Adrenal gland (tissue), 12 donors: ENCODE measurements around the gene PIN4. TPM values are rescaled to one million over a fixed set of nuclear protein-coding genes. Genes with fewer than 3 reads are reported as not detected.

Experiments
- DNase-seq, 7 donors: peaks; one replicate each; pipeline ENCODE4 v3.0.0-alpha.2; 2019 to 2020
- H3K27ac ChIP-seq, 5 donors: fragments of 200-600 bp; sonication (generic) in 4 of 5; 1 replicate in 3 of 5; 2 replicates in 2 of 5; pipeline versions ENCODE4 v1.5.1 to v1.8.0; 2016 to 2020; ENCODE audit warnings: mild to moderate bottlenecking in 1 of 5
- H3K27me3 ChIP-seq: fragments of 200-600 bp; 2 replicates; pipeline ENCODE4 v1.8.0; 2021
- H3K36me3 ChIP-seq, 2 donors: fragments of 200-600 bp; replicated peaks in 1 of 2; 1 replicate in 1 of 2; 2 replicates in 1 of 2; pipeline versions ENCODE4 v1.5.1 to v1.8.0; 2018 to 2022
- H3K4me1 ChIP-seq, 2 donors: fragments of 200-600 bp; replicated peaks in 1 of 2; 1 replicate in 1 of 2; 2 replicates in 1 of 2; pipeline versions ENCODE4 v1.5.1 to v1.8.0; 2018 to 2021
- H3K4me3 ChIP-seq, 4 donors: fragments of 200-600 bp; sonication (generic) in 3 of 4; one replicate each; pipeline ENCODE4 v1.5.1; 2016 to 2018
- H3K9me3 ChIP-seq, 3 donors: fragments of 200-600 bp; sonication (generic) in 1 of 3; replicated peaks in 1 of 3; 1 replicate in 2 of 3; 2 replicates in 1 of 3; pipeline versions ENCODE4 v1.5.1 to v1.8.0; 2016 to 2021
- CTCF ChIP-seq, 6 experiments: fragments of 450-650 bp in 4 of 6; fragments of 200-600 bp in 2 of 6; sonication (generic) in 1 of 6; IDR thresholded peaks; 1 replicate in 5 of 6; 2 replicates in 1 of 6; pipeline versions ENCODE4 v1.5.1 to v1.8.0; 2016 to 2021; ENCODE audit warnings: antibody characterized with exemption in 6 of 6, mild to moderate bottlenecking in 2 of 6, moderate library complexity in 1 of 6
- POLR2A ChIP-seq, 2 donors: fragments of 450-650 bp; IDR thresholded peaks; one replicate each; pipeline ENCODE4 v1.6.1; 2017; ENCODE audit warnings: antibody characterized with exemption in 2 of 2, mild to moderate bottlenecking in 2 of 2, moderate library complexity in 1 of 2
- WGBS, 4 donors: extraction: QIAGEN DNeasy Blood & Tissue Kit in 2 of 4; methylation state at CpG; one replicate each; pipeline versions ENCODE4 v1.1.5 to v1.1.7; 2013 to 2017; 5-methylcytosine and 5-hydroxymethylcytosine counted together
- intact Hi-C, 2 donors: fragments of 100-400 bp; cut with DNase I; formaldehyde crosslinking; loops; one replicate each; pipeline versions ENCODE4 v1.14.1 to v1.15.0; 2022 to 2023
- polyA plus RNA-seq, 3 donors: library from polyadenylated mRNA; stranded (reverse); fragments of 200-250 nt in 2 of 3; fragments of 350-450 nt in 1 of 3; fragmentation: Illumina TruSeq in 1 of 3; extraction: RNeasy Lipid Tissue Mini Kit (QIAGEN cat#74804) in 1 of 3; gene quantifications; one replicate each; pipeline ENCODE4 v1.2.3, GENCODE V29; 2013 to 2014
- total RNA-seq, 9 donors: library from RNA; depleted of rRNA in 4 of 9; stranded (reverse); fragments of >200 nt in 4 of 9; fragments of 120-200 nt in 1 of 9; fragmentation: NEBNext Ultra II Directional in 1 of 9; extraction: Animal tissue kit (Norgen Biotek cat#: 25700) in 1 of 9; gene quantifications; one replicate each; pipeline versions ENCODE4 v1.1.0 to v1.2.4, GENCODE V29; 2013 to 2023
- donor health status: healthy with polysubstance abuse.
- donor health status: Bipolar disorder and iron deficiency.
- donor health status: DM: yes; HTN: yes; CAD: no.
- donor health status: DM: no; HTN: no; CAD: no.
- donor health status: DM: no; HTN: no; CAD: no.
- donor health status: DM: yes; HTN: yes; CAD: no.

PIN4 gene
- total and polyA plus RNA-seq, 12 donors: 2.7 to 58.4 (median 9.3) TPM

- intact Hi-C loops: no loop called here
- H3K27ac ChIP-seq: no peak overlapping the region
- no peaks in the 10 kb centered on the region for H3K9me3 ChIP-seq
- WGBS, 4 donors: 39 to 58% (median 49%) methylated on average over 6 to 11 of the region's 11 CpGs
- no peaks in the 10 kb centered on the region for H3K27me3 ChIP-seq
- no peak for TF ChIP-seq CTCF (IDR thresholded peaks at IDR 0.05)
- no peak for TF ChIP-seq POLR2A (IDR thresholded peaks at IDR 0.05)
- H3K4me1 ChIP-seq: no peaks in the 10 kb centered on the region
- DNase-seq: no peak
- H3K36me3 ChIP-seq: peaks cover 0 to 3% of the 10 kb centered on the region in 2 donors
- no peak overlapping the region for H3K4me3 ChIP-seq
Measured at GRCh38 chrX:72142794-72143608, 38.6 kb upstream of the PIN4 start.

GRCh38 chrX:72143609-72143907 is 38.0 kb upstream of the PIN4 start:
- no peaks in the 10 kb centered on the region for H3K4me1 ChIP-seq
- H3K27ac ChIP-seq: no peak overlapping the region
- H3K4me3 ChIP-seq: no peak overlapping the region
- 49 to 77% (median 59%) methylated on average over 2 of the region's 2 CpGs for WGBS, 4 donors
- intact Hi-C loops: no loop called here
- DNase-seq: no peak
- TF ChIP-seq POLR2A (IDR thresholded peaks at IDR 0.05): no peak
- TF ChIP-seq CTCF (IDR thresholded peaks at IDR 0.05): no peak
- no peaks in the 10 kb centered on the region for H3K9me3 ChIP-seq
- no peaks in the 10 kb centered on the region for H3K27me3 ChIP-seq
- peaks cover 0 to 3% of the 10 kb centered on the region in 2 donors for H3K36me3 ChIP-seq

- Histone ChIP-seq H3K36me3 (no peaks in the 10 kb centered on the region), H3K27me3 (no peaks in the 10 kb centered on the region), H3K4me3 (no peak overlapping the region), H3K4me1 (no peaks in the 10 kb centered on the region), H3K27ac (no peak overlapping the region), H3K9me3 (no peaks in the 10 kb centered on the region)
- WGBS, 4 donors: 20 to 44% (median 38%) methylated on average over 1 to 2 of the region's 2 CpGs
- intact Hi-C loops: no loop called here
- no peak for DNase-seq
- TF ChIP-seq CTCF (IDR thresholded peaks at IDR 0.05): no peak
- no peak for TF ChIP-seq POLR2A (IDR thresholded peaks at IDR 0.05)
Measured at GRCh38 chrX:72145181-72145580, 36.4 kb upstream of the PIN4 start.

- Histone ChIP-seq H3K27me3 (peaks cover 5% of the 10 kb centered on the region), H3K9me3 (no peaks in the 10 kb centered on the region), H3K27ac (no peak overlapping the region), H3K4me1 (no peaks in the 10 kb centered on the region), H3K4me3 (no peak overlapping the region), H3K36me3 (no peaks in the 10 kb centered on the region)
- intact Hi-C loops: no loop called here
- DNase-seq: no peak
- 45 to 87% (median 71%) methylated on average over 2 of the region's 2 CpGs for WGBS, 4 donors
- TF ChIP-seq CTCF (IDR thresholded peaks at IDR 0.05) (no peak), POLR2A (IDR thresholded peaks at IDR 0.05) (no peak)
Measured at GRCh38 chrX:72146527-72146926, 35.0 kb upstream of the PIN4 start.
